Brain pericyte (primary cell): ENCODE measurements around the gene ITIH5.

ENCODE experiments used
- DNase-seq: peaks from one replicate; pipeline ENCODE4 v3.0.0-alpha.2; 2012; ENCODE audit warnings: low read depth, low spot score

The ITIH5 gene

GRCh38 chr10:7587168-7587864 is 79.5 kb downstream of the ITIH5 start:
- no peak for DNase-seq

- no peak for DNase-seq
Measured at GRCh38 chr10:7585228-7585627, 81.5 kb downstream of the ITIH5 start.

DNA sequence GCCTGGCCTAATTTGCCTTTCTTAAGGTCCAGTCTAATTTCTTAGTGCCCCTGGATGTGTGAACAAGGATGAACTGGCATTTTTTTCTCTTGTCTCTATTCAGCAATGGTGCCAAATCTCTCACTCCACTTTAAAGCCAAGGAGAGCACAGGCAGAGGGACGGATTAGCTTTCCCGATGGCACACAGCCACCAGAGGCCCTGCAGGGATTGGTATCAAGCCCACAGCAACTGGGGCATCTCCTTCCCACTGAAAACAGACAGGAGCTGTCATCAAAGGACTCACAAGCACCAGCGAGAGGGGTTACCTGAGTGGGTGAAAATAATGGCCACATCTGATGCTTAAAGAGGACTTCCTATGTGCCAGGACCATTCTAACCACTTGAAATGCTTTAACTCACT is 83.1 kb downstream of the ITIH5 start:
- DNase-seq = no peak

GRCh38 chr10:7580520-7580919 is 86.2 kb downstream of the ITIH5 start:
- DNase-seq = no peak

DNA sequence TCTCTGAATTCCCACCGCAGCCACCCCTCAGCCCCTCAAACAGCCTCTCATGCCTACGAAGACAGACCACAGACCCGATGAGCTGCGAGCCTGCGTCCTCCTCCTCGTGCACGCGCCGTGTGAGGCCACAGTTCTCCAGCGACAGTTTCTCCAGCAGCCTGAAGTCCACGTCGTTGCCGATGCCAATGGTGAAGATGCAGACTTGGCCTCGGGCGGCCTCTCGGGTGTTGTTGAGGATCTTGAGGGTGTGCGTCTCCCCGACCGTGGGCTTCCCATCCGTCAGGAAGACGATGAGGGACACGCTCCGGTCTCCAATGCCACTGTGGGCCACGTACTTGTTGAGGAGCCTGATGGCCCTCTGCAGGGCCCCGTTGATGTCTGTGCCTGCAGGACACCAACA is 87.1 kb downstream of the ITIH5 start:
- DNase-seq = no peak

DNA sequence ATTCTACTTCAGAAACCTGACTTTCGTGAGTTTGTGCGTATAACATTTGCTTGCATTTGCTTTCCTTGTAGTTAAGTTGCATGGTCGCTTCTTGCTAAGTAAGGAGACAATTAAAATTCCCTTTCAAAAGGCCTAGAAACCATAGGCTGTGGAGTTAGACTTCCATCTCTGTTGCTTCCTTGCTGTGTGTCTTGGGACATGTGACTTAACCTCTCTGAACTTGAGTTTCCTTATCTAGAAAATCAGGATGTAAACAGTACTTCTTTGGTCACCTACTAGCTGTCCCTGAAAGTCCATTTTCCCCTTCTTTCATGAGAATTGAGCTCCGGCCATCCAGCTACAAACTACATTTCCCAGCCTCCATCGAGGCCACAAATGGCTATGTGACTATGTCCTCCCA is 89.2 kb downstream of the ITIH5 start:
- DNase-seq = no peak

DNA sequence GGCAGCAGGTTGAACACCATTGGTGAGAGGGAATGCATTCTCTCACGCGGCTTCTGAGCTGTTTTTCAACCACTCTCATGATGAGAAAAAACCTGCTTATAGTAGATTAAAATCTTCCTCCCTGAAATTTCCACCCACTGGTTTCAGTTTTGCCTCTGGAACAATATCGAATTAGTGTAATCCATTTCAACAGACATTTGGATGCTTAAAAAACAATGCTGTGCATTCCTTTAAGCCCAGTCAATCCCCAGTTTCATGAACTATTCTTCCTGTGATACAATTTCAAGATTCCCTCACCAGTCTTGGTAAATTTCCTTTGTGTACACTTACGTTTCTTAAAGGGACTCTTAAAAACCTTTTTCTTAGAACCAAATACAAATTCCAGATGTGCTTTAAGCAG is 89.6 kb downstream of the ITIH5 start:
- no peak for DNase-seq

- no peak for DNase-seq
Measured at GRCh38 chr10:7576340-7576739, 90.4 kb downstream of the ITIH5 start.

GRCh38 chr10:7572391-7572790 is 94.4 kb downstream of the ITIH5 start:
- DNase-seq = no peak

DNA sequence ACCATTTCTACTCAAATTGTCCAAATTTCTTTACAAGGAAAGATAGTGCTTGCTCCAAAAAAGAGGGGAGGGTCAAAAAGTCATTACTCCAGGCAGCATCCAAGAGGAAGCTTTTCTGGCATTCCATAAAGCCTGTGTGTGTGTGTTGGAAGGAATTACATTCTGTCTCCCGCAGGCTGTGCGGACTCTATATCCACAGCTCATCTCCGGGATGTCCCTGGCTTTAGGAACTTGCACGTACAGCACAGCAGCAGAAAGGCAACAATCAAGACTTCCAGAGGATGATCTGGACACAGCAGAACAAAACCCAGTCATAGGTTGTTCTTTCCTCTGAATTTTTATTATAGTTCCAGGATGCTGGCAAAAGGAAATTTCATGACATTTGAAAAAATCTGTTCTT is 94.8 kb downstream of the ITIH5 start:
- DNase-seq = no peak

DNA sequence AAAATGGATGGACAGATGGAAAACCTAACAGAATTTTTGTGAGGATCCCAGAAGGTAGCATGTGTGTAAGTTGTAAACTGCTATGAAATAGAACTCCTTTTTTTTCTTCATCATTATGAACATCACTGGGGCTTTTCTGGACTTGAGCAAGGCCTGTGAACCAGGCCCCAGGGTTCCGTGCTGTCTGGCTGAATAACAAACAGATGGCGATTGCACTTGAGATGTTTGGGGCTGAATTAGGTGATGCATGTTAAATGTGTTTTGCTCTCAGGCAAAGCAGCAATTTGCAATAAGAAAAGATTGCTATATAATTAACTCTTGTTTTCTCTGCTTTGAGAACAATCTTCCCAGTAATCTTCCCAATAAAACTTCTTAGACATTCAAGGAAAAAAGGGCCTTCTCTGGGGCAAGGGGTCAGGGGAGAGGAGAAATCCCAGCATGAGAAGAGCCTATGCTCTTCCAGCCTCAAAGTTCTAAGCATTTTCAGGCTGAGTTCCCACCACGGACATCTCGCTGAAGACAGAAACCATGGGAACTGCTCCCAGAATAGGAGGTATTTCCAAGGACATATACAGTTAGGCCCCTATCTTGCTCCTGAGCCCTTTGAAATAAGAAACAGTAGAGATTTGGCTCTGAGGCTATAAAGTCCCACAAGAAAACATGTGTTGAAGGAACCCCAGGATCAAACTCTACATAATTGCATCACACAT is 98.7 kb downstream of the ITIH5 start:
- no peak for DNase-seq

- no peak for DNase-seq
Measured at GRCh38 chr10:7566891-7567290, 99.9 kb downstream of the ITIH5 start.

DNA sequence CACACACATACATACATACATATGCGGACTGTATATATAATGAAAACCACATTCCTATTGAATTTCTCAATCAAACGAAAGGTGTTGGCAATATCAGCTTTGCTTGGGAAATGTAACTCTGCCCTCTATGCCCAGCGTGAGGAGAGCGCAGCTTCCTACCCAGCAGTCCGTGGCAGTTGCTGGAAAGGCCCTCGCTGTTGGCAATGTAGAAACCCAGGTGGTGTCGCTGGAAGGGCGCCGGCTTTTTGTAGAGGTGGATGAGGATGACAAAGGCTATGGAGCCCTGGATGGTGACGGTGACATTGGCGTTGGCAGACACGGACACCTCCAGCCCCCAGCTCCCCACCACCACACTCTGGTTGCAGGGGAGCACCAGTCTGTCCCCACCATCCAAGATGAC is 100.9 kb downstream of the ITIH5 start:
- DNase-seq = no peak

- DNase-seq = no peak
Measured at GRCh38 chr10:7563770-7564169, 103.0 kb downstream of the ITIH5 start.

DNA sequence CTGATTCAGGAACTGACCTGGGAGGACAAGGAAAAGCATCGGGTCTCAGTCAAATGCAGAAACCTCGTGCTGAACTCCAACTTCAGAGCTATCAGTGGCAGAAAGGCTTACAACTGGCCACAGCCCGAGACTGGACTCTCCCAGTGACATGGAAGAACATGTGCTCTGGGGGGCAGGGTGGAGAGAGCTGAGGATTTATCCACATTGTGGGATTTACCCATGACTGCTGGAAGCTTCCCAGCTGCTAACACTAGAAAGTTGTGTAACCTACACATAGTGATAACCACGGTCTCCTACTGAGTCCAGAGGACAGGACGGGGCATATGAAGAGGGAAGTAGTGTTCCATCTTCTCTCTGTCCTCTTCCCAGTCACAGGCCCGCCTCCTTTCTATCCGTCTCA is 103.4 kb downstream of the ITIH5 start:
- no peak for DNase-seq

GRCh38 chr10:7561985-7562384 is 104.8 kb downstream of the ITIH5 start:
- DNase-seq = no peak

- peak; percentile 12 for DNase-seq
Measured at GRCh38 chr10:7561216-7561893, 105.4 kb downstream of the ITIH5 start.

GRCh38 chr10:7560519-7560918 is 106.2 kb downstream of the ITIH5 start:
- DNase-seq = no peak

- no peak for DNase-seq
Measured at GRCh38 chr10:7559386-7559785, 107.4 kb downstream of the ITIH5 start.

- DNase-seq = no peak
Measured at GRCh38 chr10:7558036-7558435, 108.7 kb downstream of the ITIH5 start.

DNA sequence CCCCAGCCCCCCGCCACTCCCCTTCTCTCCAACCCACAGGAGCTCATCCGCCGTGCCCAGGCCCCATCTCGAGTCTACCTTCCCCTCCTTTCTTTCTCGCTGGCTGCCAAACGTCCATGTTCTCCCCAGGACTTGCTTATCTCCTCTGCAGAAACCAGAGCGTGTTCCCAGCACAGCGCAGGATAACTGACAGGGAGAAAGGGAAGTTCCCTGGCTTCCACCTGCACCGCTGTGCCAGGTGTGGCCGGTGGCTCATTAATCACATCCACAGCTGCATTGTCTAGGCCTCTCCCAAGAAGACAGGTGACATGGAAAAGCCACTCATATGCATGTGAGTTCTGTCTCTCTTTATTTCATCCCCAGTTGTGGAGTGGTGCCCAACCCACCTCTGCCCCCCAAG is 113.2 kb downstream of the ITIH5 start:
- no peak for DNase-seq

DNA sequence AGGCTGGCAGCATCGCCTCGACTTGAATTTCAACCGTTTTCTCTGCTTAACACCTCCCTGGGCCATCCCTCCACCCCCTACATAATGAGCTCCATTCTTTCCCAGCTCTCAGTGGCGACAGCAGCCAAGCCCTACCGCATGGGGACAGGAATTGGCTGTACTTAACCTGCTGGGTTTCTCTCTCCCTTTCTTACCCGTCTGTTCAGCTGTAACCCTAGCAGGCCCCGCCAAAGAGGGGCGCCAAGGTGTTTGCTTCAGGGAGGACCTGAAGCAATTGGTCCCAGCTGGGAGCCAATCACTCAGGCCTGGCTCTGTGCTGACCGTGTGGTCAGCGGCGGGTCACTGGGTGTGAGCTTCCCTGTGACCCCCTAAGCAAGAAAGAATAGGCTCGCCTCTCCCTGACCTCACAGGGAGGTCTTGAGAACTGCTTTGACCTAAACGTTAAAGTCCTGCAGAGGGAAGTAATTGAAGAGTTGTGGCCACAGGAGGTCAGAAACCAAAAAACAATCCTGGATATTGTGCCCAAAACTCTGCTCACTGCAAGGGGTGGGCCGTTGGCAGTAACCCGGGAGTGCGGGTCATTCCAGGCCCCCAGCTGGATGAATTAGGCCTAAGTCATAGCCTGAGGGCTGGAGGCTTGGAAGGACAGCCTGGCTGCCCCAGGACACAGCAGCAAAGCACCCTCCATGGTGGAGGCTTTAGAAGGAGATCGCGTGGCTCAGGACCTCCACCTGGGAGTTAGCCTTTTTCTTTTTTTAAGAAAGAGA is 114.6 kb downstream of the ITIH5 start:
- no peak for DNase-seq
